ENCODE results near the gene TUBGCP4. TPM values are rescaled to one million over a fixed set of nuclear protein-coding genes. Genes with fewer than 3 reads are reported as not detected.
A peak's percentile ranks its signal among the peaks of the same experiment; 100 is the strongest.

Gene TUBGCP4
- total RNA-seq, 1 donor from 2014 or later = 12.5 TPM

DNA sequence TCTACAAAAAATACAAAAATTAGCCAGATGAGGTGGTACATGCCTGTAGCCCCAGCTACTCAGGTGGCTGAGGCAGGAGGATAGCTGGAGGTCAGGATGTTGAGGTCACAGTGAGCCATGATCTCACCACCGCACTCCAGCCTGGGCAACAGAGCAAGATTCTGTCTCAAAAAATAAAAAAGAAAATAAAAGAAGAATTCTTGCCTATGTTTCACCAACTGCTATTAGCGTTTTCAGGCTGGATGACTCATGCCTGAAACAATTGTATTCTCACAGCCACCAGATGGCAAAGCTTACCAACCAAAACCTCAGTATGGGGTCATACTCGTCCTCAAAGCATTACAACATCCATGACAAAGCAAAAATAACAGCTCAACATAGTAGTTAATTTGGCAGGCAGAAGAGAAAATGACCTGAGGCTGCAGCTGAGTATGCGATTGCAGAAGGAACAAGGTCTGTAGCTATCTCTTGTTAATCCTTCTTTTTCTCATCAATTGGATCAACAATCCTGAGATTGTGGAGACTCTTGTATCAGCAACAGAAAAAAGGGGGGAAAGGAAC, 69.9 kb downstream of the TUBGCP4 start:
- intact Hi-C loops (cut with DNase I) = no loop called here
- DNase-seq (ENCODE audit: missing footprints) (no peak), ATAC-seq (peak; percentile 96)

DNA sequence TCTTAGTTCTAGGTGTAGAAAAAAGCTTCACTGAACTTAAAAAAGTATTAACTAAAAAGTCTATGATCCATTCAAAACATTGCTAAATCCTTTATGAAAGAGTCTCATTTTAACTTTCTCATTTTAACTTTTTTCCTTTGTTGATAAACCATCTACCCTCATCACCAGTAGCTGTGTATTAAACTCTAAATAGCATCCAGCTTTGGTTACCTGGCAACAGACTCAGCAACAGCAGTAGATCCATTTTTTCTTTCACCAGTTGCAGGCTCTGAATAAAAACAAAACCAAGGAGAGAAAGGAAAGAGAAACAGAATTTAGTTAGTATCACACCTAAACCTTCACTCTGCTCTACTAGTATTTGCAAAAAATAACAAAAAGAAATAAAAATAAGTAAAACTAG, 70.4 kb downstream of the TUBGCP4 start:
- DNase-seq (ENCODE audit: missing footprints) = no peak
- intact Hi-C loops (cut with DNase I) = no loop called here
- no peak for ATAC-seq

GRCh38 chr15:43446344-43446743, 75.4 kb downstream of the TUBGCP4 start:
- ATAC-seq (no peak), DNase-seq (ENCODE audit: missing footprints) (no peak)
- intact Hi-C loops (cut with DNase I) = no loop called here

- intact Hi-C loops (cut with DNase I) = no loop called here
- DNase-seq (ENCODE audit: missing footprints) (no peak), ATAC-seq (no peak)
Observed at GRCh38 chr15:43449981-43450380, 79.1 kb downstream of the TUBGCP4 start.

Other genes with a start within 250 kb of the TUBGCP4 start
- gene TMEM62, start 237.5 kb upstream of the TUBGCP4 start, total RNA-seq = 11.7 TPM
- gene CCNDBP1, start 185.7 kb upstream of the TUBGCP4 start, total RNA-seq = 54.6 TPM
- 0.57 TPM for gene EPB42, start 150.1 kb upstream of the TUBGCP4 start, total RNA-seq
- gene TGM5, start 104.2 kb upstream of the TUBGCP4 start, total RNA-seq = not detected
- not detected for gene TGM7, start 68.8 kb upstream of the TUBGCP4 start, total RNA-seq
- 6.0 TPM for gene LCMT2, start 40.5 kb upstream of the TUBGCP4 start, total RNA-seq
- gene ZSCAN29, start 58 bp upstream of the TUBGCP4 start, total RNA-seq = 13.1 TPM
- gene TP53BP1, start 122.1 kb downstream of the TUBGCP4 start, total RNA-seq = 24.3 TPM
- 21.4 TPM for gene MAP1A, start 146.5 kb downstream of the TUBGCP4 start, total RNA-seq
- 15.7 TPM for gene PPIP5K1, start 219.1 kb downstream of the TUBGCP4 start, total RNA-seq
- gene CKMT1B, start 222.9 kb downstream of the TUBGCP4 start, total RNA-seq = 0.76 TPM
- not detected for gene STRC, start 247.7 kb downstream of the TUBGCP4 start, total RNA-seq